Transverse colon (tissue), 3 donors: ENCODE results near the gene KLHL10.

ENCODE experiments used
- POLR2A ChIP-seq: fragments of 450-650 bp; IDR thresholded peaks from one replicate; pipeline ENCODE4 v1.6.1; 2016; ENCODE audit warnings: antibody characterized with exemption, mild to moderate bottlenecking, moderate library complexity
- TF ChIP-seq, protein P1 (sequence below), 5 experiments: fragments of 200-600 bp in 3 of 5; fragments of 450-650 bp in 2 of 5; sonication (generic) in 3 of 5; IDR thresholded peaks; 1 replicate in 2 of 5; 2 replicates in 3 of 5; pipeline ENCODE4 v1.5.1; 2016 to 2017; ENCODE audit warnings: antibody characterized with exemption in 5 of 5, inconsistent platforms in 3 of 5, mild to moderate bottlenecking in 2 of 5, moderate library complexity in 1 of 5

DNA sequence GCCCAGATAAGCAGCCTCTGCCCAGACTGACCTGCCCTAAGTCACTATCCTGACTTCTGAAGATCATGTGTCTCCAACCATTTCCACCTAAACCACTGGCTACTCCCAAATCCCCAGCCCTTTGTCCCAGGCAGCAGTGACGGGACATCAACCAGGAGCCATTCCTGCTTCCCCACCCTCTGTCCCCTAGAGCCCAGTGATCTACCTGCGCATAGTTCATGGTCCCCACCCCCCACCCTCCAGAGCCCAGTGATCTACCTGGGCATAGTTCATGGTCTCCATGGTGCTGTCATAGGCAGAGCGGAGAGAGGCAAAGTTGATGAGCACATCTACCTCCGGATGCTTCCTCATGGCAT lies 54.4 kb downstream of the KLHL10 start:
- TF ChIP-seq, protein P1, sequence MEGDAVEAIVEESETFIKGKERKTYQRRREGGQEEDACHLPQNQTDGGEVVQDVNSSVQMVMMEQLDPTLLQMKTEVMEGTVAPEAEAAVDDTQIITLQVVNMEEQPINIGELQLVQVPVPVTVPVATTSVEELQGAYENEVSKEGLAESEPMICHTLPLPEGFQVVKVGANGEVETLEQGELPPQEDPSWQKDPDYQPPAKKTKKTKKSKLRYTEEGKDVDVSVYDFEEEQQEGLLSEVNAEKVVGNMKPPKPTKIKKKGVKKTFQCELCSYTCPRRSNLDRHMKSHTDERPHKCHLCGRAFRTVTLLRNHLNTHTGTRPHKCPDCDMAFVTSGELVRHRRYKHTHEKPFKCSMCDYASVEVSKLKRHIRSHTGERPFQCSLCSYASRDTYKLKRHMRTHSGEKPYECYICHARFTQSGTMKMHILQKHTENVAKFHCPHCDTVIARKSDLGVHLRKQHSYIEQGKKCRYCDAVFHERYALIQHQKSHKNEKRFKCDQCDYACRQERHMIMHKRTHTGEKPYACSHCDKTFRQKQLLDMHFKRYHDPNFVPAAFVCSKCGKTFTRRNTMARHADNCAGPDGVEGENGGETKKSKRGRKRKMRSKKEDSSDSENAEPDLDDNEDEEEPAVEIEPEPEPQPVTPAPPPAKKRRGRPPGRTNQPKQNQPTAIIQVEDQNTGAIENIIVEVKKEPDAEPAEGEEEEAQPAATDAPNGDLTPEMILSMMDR (IDR thresholded peaks at IDR 0.05): no peak
- no peak for TF ChIP-seq POLR2A
